Heart left ventricle (tissue), 16 donors: ENCODE data around the gene AGXT. TPM values are rescaled to one million over a fixed set of nuclear protein-coding genes. Genes with fewer than 3 reads are reported as not detected.

ENCODE experiments used
- ATAC-seq, 4 donors: fragments of 200-7000 bp; cut with Tn5 transposase; one replicate each; pipeline ENCODE4 v1.9.1; 2020 to 2022; ENCODE audit warnings: moderate library complexity in 4 of 4, mild to moderate bottlenecking in 3 of 4, moderate number of reproducible peaks in 1 of 4
- DNase-seq, 5 donors: peaks; one replicate each; pipeline ENCODE4 v3.0.0-alpha.2; 2020
- H3K27ac ChIP-seq, 12 donors: fragments of 200-600 bp; sonication (generic) in 4 of 12; one replicate each; pipeline versions ENCODE4 v1.5.0 to v1.8.0; 2016 to 2022; ENCODE audit warnings: mild to moderate bottlenecking in 2 of 12
- H3K27me3 ChIP-seq, 9 donors: fragments of 200-600 bp; sonication (generic) in 2 of 9; one replicate each; pipeline versions ENCODE4 v1.5.1 to v1.8.0; 2016 to 2022; ENCODE audit warnings: mild to moderate bottlenecking in 3 of 9
- H3K36me3 ChIP-seq, 9 donors: fragments of 200-600 bp; sonication (generic) in 2 of 9; one replicate each; pipeline versions ENCODE4 v1.5.0 to v1.8.0; 2018 to 2022; ENCODE audit warnings: mild to moderate bottlenecking in 2 of 9
- H3K4me1 ChIP-seq, 12 donors: fragments of 200-600 bp; sonication (generic) in 4 of 12; one replicate each; pipeline versions ENCODE4 v1.5.0 to v1.8.0; 2016 to 2022; ENCODE audit warnings: mild to moderate bottlenecking in 3 of 12
- H3K4me3 ChIP-seq, 12 donors: fragments of 200-600 bp; sonication (generic) in 4 of 12; one replicate each; pipeline versions ENCODE4 v1.5.0 to v1.8.0; 2017 to 2022; ENCODE audit warnings: mild to moderate bottlenecking in 9 of 12, moderate library complexity in 4 of 12
- H3K9me3 ChIP-seq, 12 donors: fragments of 200-600 bp; sonication (generic) in 4 of 12; one replicate each; pipeline versions ENCODE4 v1.5.0 to v1.8.0; 2016 to 2022; ENCODE audit warnings: mild to moderate bottlenecking in 1 of 12
- CTCF ChIP-seq, 12 donors: fragments of 200-600 bp; sonication (generic) in 4 of 12; IDR thresholded peaks; one replicate each; pipeline versions ENCODE4 v1.5.0 to v1.8.0; 2018 to 2022; ENCODE audit warnings: antibody characterized with exemption in 12 of 12, mild to moderate bottlenecking in 5 of 12
- POLR2A ChIP-seq, 2 donors: fragments of 450-650 bp; IDR thresholded peaks; one replicate each; pipeline ENCODE4 v1.6.1; 2017; ENCODE audit warnings: antibody characterized with exemption in 2 of 2, mild to moderate bottlenecking in 2 of 2, moderate library complexity in 2 of 2
- WGBS, 4 donors: extraction: QIAGEN DNeasy Blood & Tissue Kit in 2 of 4; methylation state at CpG; one replicate each; pipeline versions ENCODE4 v1.1.5 to v1.1.7; 2013 to 2018; 5-methylcytosine and 5-hydroxymethylcytosine counted together
- intact Hi-C, 10 donors: fragments of 100-400 bp; cut with DNase I; formaldehyde crosslinking; loops; one replicate each; pipeline versions ENCODE4 v1.11.1 to v1.14.2; 2022
- polyA plus RNA-seq, 2 donors: library from polyadenylated mRNA; stranded (reverse); fragments of 200-250 nt; gene quantifications; one replicate each; pipeline ENCODE4 v1.2.3, GENCODE V29; 2013
- total RNA-seq, 9 donors: library from RNA; depleted of rRNA in 2 of 9; stranded (reverse); fragments of >200 nt in 2 of 9; fragmentation: NEBNext Ultra II Directional in 3 of 9; extraction: Animal tissue kit (Norgen Biotek cat#: 25700) in 3 of 9; gene quantifications; one replicate each; pipeline versions ENCODE4 v1.1.0 to v1.2.4, GENCODE V29; 2016 to 2023
- donor health status: ischemic (EF 13 %, LVEDD 7.1; RV severe dilation, severe dysfunction).
- donor health status: healthy with polysubstance abuse.
- donor health status: DM: no; HTN: yes; CAD: no.
- donor health status: DM: no; HTN: no; CAD: no.
- donor health status: ischemic (EF 25% LVEDD 6.9; RV normal size, moderate dysfunction).
- donor health status: ischemic (EF 25% LVEDD 5.7; RV mildly dilated, moderate dysfunction).
- donor health status: healthy.
- donor health status: DM: yes; HTN: yes; CAD: no.
- donor health status: ischemic (EF 35%, LVEDD 5.7; RV mildly dilated, moderate dysfunction).
- donor health status: nonischemic (EF 11% LVEDD 7.7; RV severe dilation, severe dysfunction).
- donor health status: DM: yes; HTN: yes; CAD: no.
- donor health status: PGD.
- donor health status: ischemic (EF 29% LVEDD 5.4; RV normal size, mild dysfunction).
- donor health status: nonischemic (EF 23%, LVEDD 6.1; RV moderate dilation, normal function).

Gene AGXT
- total and polyA plus RNA-seq, 11 donors, result 0.06 TPM; not detected in 10

DNA sequence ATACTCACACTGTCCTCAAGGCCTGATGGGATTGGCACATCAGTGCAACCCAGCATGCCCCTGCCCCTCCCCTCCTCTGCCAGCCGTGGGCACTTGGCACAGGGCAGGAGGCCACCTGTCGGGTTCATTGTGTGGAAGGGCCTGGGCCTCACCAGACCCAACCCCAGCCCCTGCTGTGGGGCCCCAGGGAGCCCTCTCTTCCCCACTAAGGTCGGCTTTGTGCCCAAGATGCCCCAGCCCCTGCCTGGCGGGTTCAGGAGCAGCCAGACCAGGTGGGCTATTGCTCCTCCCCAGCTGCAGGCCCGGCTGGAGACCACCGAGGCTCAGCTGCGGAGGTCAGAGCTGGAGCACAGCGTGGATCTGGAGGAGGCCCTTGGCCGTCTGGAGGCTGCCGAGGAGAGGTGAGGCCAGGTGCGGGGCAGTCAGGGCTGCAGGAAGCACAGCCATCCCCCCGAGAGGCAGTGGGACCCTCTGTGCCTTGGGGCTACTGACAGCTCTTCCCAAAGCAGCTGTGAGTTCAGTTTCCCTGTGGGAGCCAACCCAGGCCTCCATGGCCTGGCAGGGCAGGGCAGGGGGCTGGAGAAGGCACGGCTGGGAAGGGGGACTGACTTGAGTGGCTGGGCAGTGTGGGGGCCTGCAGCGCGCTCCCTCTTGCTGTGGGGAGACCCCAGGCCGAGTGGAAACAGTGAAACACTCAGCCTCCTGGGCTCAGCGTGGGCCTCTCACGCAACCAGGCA lies 53.8 kb downstream of the AGXT start:
- Histone ChIP-seq H3K36me3 (no peaks in the 10 kb centered on the region), H3K27me3 (no peaks in the 10 kb centered on the region), H3K4me1 (peaks cover 0 to 14% (median 0%) of the 10 kb centered on the region in 12 donors), H3K27ac (no peak overlapping the region), H3K4me3 (no peak overlapping the region), H3K9me3 (peaks cover 0 to 2% (median 0%) of the 10 kb centered on the region in 12 donors)
- 84 to 87% (median 86%) methylated on average over 15 to 18 of the region's 18 CpGs for WGBS, 4 donors
- no peak for ATAC-seq
- intact Hi-C loops, result no loop called here
- TF ChIP-seq POLR2A (IDR thresholded peaks at IDR 0.05), result no peak
- TF ChIP-seq CTCF (IDR thresholded peaks at IDR 0.05), result no peak
- peak in 4 of 5 donors; percentile 13 to 27 (median 24) for DNase-seq

GRCh38 chr2:240922982-240923537 lies 54.4 kb downstream of the AGXT start:
- no peak overlapping the region for H3K4me3 ChIP-seq
- peak in 4 of 5 donors; percentile 5 to 54 (median 20) for DNase-seq
- peaks cover 0 to 9% (median 2%) of the 10 kb centered on the region in 12 donors for H3K9me3 ChIP-seq
- H3K27ac ChIP-seq, result no peak overlapping the region
- no peak for TF ChIP-seq CTCF (IDR thresholded peaks at IDR 0.05)
- TF ChIP-seq POLR2A (IDR thresholded peaks at IDR 0.05), result no peak
- ATAC-seq, result no peak
- H3K27me3 ChIP-seq, result no peaks in the 10 kb centered on the region
- intact Hi-C loops, result no loop called here
- no peaks in the 10 kb centered on the region for H3K36me3 ChIP-seq
- 47 to 61% (median 58%) methylated on average over 13 to 15 of the region's 15 CpGs for WGBS, 4 donors
- peaks cover 0 to 14% (median 0%) of the 10 kb centered on the region in 12 donors for H3K4me1 ChIP-seq

DNA sequence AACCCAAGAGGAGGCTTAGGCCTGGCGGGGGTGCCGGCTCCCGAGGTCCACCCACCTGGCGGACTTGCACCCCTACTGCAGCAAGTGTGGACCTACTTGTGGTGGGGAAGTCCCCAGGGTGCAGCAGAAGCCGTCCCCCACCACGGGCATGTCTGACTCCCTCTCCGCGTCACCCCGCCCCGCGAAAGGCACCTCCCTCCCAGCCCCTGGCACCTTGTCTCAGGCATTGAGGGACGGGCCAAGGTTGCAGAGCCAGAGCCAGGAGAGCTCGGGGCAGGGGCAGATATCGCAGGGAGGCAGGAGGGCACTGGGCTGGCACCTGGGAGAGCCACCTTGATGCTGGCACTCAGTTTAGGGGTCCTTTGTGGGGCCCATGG lies 56.6 kb downstream of the AGXT start:
- TF ChIP-seq CTCF (IDR thresholded peaks at IDR 0.05) (no peak), POLR2A (IDR thresholded peaks at IDR 0.05) (no peak)
- peaks cover 0 to 14% (median 0%) of the 10 kb centered on the region in 12 donors for H3K4me1 ChIP-seq
- H3K4me3 ChIP-seq, result no peak overlapping the region
- DNase-seq (peak; percentile 4 to 62 (median 19)), ATAC-seq (no peak)
- WGBS, 4 donors, result 85 to 90% (median 86%) methylated on average over 14 of the region's 14 CpGs
- H3K27ac ChIP-seq, result no peak overlapping the region
- H3K27me3 ChIP-seq, result no peaks in the 10 kb centered on the region
- intact Hi-C loops, result no loop called here
- H3K36me3 ChIP-seq, result no peaks in the 10 kb centered on the region
- H3K9me3 ChIP-seq, result peaks cover 0 to 10% (median 2%) of the 10 kb centered on the region in 12 donors
